Measurements from ENCODE around the gene MMP25. TPM values are rescaled to one million over a fixed set of nuclear protein-coding genes. Genes with fewer than 3 reads are reported as not detected.

MMP25 gene
- total RNA-seq, 4 donors from 2014 or later = 0.51 to 0.87 (median 0.83) TPM; not detected in 1

DNA sequence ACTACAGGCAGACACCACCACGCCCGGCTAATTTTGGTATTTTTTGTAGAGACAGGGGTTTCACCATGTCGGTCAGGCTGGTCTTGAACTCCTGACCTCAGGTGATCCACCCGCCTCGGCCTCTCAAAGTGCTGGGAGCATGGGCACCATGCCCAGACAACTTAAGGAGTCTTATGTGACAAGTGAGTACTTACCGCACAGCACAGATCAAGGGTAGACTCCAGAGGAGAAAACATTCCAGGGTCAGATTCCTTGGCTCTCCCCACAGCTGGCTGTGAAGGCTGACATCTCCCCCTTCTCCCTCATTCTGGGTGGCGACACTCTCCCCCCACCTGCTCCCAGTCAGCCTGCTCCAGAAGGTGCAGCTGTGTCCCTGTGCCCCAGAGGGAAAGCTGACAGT, 42.1 kb downstream of the MMP25 start:
- H3K9me3 ChIP-seq = no peaks in the 10 kb centered on the region
- H3K27me3 ChIP-seq = peaks cover 21% of the 10 kb centered on the region
- no peak overlapping the region for H3K4me3 ChIP-seq
- no peak overlapping the region for H3K27ac ChIP-seq
- peaks cover 11% of the 10 kb centered on the region for H3K4me1 ChIP-seq
- 69% methylated on average over 7 of the region's 7 CpGs for WGBS
- no peak for TF ChIP-seq POLR2AphosphoS5 (IDR thresholded peaks at IDR 0.05)
- no peak for TF ChIP-seq EP300 (IDR thresholded peaks at IDR 0.05)
- no peak for TF ChIP-seq POLR2A (IDR thresholded peaks at IDR 0.05)
- DNase-seq (ENCODE audit: low spot score in 2 of 2) = no peak
- no peaks in the 10 kb centered on the region for H3K36me3 ChIP-seq

DNA sequence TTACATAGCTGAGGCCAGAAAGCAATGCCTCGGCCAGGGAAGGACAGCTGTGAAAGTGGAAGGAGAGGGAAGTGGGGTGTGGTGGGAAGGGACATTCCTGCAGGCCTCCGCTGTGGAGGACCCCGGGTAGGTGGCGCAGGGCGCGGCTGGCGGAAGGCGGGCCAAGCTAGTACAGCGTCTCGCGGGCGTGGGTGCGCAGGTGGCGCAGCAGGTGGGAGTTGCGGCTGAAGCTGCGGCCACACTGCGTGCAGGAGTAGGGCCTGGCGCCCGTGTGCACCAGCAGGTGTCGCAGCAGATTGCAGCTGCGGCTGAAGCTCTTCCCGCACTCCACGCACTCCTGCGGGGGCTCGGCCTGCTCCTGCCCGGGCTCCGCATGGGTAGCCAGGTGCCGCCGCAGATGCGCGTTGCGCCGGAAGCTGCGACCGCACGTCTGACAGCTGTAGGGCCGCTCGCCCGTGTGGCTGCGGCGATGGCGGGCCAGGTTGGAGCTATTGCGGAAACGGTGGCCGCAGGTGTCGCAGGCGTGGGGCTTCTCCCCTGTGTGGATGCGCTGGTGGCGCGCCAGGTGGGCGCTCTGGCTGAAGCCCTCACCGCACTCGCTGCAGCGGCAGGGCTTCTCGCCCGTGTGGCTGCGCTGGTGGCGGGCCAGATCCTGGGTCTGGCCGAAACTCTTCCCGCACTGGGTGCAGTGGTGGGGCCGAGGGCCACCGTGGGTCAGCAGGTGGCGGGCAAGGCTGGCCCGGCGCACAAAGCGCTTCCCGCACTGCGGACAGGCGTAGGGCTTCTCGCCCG, 42.8 kb downstream of the MMP25 start:
- 94% methylated on average over 53 of the region's 71 CpGs for WGBS
- Histone ChIP-seq H3K27ac (no peak overlapping the region), H3K4me3 (no peak overlapping the region), H3K36me3 (no peaks in the 10 kb centered on the region), H3K27me3 (peaks cover 21% of the 10 kb centered on the region), H3K9me3 (no peaks in the 10 kb centered on the region), H3K4me1 (peaks cover 11% of the 10 kb centered on the region)
- peak in 1 of 2 donors; percentile 75 for DNase-seq (ENCODE audit: low spot score in 2 of 2)
- TF ChIP-seq, protein P1, sequence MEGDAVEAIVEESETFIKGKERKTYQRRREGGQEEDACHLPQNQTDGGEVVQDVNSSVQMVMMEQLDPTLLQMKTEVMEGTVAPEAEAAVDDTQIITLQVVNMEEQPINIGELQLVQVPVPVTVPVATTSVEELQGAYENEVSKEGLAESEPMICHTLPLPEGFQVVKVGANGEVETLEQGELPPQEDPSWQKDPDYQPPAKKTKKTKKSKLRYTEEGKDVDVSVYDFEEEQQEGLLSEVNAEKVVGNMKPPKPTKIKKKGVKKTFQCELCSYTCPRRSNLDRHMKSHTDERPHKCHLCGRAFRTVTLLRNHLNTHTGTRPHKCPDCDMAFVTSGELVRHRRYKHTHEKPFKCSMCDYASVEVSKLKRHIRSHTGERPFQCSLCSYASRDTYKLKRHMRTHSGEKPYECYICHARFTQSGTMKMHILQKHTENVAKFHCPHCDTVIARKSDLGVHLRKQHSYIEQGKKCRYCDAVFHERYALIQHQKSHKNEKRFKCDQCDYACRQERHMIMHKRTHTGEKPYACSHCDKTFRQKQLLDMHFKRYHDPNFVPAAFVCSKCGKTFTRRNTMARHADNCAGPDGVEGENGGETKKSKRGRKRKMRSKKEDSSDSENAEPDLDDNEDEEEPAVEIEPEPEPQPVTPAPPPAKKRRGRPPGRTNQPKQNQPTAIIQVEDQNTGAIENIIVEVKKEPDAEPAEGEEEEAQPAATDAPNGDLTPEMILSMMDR (IDR thresholded peaks at IDR 0.05) = no peak
- TF ChIP-seq POLR2AphosphoS5 (IDR thresholded peaks at IDR 0.05) (no peak), EP300 (IDR thresholded peaks at IDR 0.05) (no peak), POLR2A (IDR thresholded peaks at IDR 0.05) (no peak)

DNA sequence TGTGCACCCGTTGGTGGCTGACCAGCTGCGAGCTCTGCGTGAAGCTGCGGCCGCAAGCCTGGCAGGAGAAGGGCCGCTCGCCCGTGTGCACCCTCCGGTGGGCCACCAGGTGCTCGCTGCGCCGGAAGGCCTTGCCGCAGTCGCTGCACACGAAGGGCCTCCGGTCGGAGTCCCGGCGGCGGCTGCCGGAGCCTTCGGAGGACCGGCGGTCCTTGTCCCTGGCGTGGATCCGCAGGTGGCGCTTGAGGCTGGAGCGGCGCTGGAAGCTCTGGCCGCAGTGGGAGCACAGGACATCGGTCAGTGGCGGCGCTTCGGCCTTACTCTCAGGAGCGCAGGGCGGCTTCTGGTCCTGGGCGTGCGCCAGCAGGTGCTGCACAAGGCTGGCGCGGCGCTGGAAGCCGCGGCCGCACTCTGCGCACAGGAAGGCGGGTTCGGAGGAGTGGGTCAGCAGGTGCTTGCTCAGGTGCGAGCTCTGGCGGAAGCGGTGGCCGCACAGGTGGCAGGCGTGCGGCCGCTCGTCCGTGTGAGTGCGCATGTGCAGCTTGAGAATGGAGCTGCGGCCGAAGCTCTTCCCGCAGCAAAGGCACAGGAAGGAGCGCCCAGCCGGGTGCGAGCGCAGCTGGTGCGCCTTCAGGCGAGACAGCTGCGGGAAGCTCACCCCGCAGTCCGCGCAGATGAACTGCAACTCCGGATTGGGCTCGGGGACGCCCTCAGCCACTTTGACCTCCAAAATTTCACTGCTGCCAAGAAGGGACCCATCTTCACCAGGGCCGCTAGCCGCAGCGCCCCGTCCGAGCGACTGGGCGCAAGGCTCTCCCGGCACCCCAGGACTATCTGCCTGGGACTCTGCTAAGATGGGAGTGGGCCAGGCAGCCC, 43.6 kb downstream of the MMP25 start:
- Histone ChIP-seq H3K36me3 (no peaks in the 10 kb centered on the region), H3K27ac (no peak overlapping the region), H3K4me3 (no peak overlapping the region), H3K9me3 (no peaks in the 10 kb centered on the region), H3K27me3 (peaks cover 21% of the 10 kb centered on the region), H3K4me1 (peaks cover 11% of the 10 kb centered on the region)
- WGBS = 97% methylated on average over 48 of the region's 81 CpGs
- DNase-seq (ENCODE audit: low spot score in 2 of 2) = no peak
- TF ChIP-seq EP300 (IDR thresholded peaks at IDR 0.05) = no peak
- no peak for TF ChIP-seq POLR2AphosphoS5 (IDR thresholded peaks at IDR 0.05)

DNA sequence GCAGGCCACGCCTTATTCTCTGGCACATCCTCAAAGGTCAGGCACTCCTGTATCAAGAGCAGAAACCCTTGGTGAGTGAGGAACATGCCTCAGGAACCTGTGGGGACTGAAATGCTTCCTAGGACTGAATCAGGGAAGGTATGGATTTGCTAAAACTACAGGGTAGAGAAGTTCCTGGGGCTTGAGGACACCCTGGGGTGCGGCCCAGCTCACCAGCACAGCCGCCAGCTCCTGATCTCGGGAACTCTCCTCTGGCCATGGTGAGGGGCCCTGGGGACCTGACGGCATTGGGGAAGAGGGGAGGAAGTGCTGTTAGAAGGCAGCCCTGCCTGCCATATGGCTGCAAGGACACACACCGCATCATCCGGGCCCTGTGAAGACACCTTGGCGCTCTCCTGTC, 45.2 kb downstream of the MMP25 start:
- TF ChIP-seq POLR2A (IDR thresholded peaks at IDR 0.05) = no peak
- TF ChIP-seq EP300 (IDR thresholded peaks at IDR 0.05) = no peak
- TF ChIP-seq, protein P1 (IDR thresholded peaks at IDR 0.05) = no peak
- no peak for TF ChIP-seq POLR2AphosphoS5 (IDR thresholded peaks at IDR 0.05)
- Histone ChIP-seq H3K27ac (no peak overlapping the region), H3K4me3 (no peak overlapping the region), H3K4me1 (peaks cover 13% of the 10 kb centered on the region), H3K9me3 (no peaks in the 10 kb centered on the region), H3K27me3 (peaks cover 21% of the 10 kb centered on the region), H3K36me3 (no peaks in the 10 kb centered on the region)
- DNase-seq (ENCODE audit: low spot score in 2 of 2) = no peak
- 73% methylated on average over 6 of the region's 8 CpGs for WGBS

DNA sequence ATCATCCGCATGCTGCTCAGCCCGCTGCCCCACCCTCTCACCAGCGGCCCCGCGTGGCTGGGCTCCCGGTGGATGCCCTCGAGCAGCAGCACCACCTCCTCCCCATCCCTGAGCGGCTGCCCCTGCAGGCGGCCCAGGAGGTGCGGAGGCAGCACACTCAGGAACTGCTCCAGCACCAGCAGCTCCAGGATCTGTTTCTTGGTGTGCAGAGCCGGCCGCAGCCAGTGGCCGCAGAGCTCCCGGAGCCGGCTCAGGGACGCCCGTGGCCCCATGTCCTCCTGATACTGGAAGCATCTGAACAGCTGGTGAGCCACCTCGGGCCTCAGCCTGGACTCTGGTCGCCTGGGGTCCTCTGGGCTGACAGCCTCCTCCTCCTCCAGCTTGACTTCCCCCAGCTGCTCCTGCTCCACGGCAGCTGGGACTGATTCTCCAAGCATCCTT, 46.2 kb downstream of the MMP25 start:
- 65% methylated on average over 14 of the region's 20 CpGs for WGBS
- Histone ChIP-seq H3K4me1 (peaks cover 7% of the 10 kb centered on the region), H3K27me3 (peaks cover 21% of the 10 kb centered on the region), H3K9me3 (no peaks in the 10 kb centered on the region), H3K4me3 (no peak overlapping the region), H3K36me3 (no peaks in the 10 kb centered on the region), H3K27ac (no peak overlapping the region)
- no peak for TF ChIP-seq POLR2AphosphoS5 (IDR thresholded peaks at IDR 0.05)
- TF ChIP-seq, protein P1 (IDR thresholded peaks at IDR 0.05) = no peak
- DNase-seq (ENCODE audit: low spot score in 2 of 2) = no peak
